T-helper 1 cell (primary cell): Measurements from ENCODE around the gene IL2RG.

Experiments used
- DNase-seq, 5 donors: peaks; one replicate each; pipeline ENCODE4 v3.0.0-alpha.2; 2012 to 2020

Gene IL2RG

GRCh38 chrX:71068044-71068918 lies 43.1 kb downstream of the IL2RG start, which contains the start of gene SNX12:
Gene SNX12, minus strand, starts transcription at chrX:71068334. Its CDS starts 28 bp downstream, at chrX:71068306.
- DNase-seq = peak; percentile 72 to 94 (median 81)

DNA sequence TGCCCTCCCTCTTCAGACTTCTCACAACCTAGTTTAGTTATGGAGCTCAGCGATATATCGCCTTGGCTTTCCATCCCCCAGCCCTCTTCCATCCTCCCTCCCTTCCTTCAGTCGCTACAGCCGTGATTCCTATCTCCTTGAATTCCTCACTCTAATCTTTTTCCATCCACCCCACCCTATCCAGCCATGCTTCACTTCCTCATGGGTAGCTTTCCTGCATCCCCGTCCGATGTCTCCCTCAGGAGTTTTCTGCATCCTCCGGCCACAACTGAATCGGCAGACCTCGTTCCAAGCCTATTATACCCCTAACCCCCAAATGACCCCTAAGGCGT lies 43.7 kb downstream of the IL2RG start:
- DNase-seq = no peak

GRCh38 chrX:71067089-71067488 lies 44.3 kb downstream of the IL2RG start:
- DNase-seq = no peak

DNA sequence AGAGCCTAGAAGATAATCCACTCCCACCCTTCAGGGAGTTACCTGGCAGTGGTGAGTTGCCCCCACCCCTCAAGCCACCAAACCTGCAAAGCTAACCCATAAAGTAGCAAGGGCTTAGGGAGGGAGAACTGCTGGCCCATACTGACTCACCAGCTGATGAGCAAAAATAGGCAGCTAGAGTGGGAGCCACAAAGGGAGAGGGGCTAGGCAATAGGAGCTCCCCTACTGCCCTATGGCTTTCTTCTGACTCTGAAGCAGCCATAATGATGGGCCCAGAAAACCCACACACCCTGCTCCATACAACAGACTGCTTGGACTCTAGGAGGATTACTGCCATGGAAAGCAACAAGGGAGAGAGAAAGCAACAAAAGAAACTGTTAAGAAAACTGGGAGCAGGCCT lies 51.2 kb downstream of the IL2RG start:
- no peak for DNase-seq

DNA sequence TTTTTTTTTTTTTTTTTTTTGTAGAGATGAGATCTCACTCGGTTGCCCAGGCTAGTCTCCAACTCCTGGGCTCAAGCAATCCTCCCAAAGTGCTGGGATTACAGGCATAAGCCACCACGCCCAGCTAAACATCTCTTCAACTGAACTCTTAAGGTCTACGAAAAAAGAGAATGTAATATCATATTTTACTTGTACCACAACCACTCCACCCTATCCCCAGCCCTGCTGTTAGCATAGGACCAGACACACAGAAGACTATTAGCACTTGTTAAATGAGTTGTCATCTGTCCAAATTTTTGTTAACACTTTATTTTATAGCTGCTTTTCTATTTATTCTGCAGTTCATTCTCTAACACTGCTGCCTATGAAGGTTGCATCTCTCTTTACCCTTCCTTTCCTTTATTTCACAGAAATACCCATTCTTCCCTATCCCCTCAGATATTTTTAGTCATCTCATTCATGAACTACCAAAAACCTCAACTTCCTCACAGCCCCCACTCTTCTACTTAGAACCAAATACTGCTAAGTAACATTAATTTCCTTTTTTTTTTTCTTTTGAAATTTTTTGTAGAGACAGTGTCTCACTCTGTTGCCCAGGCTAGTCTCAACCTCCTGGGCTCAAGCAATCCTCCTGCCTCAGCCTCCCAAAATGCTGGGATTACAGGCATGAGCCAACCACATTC lies 53.4 kb downstream of the IL2RG start:
- DNase-seq = no peak
